ENCODE measurements around the gene UFM1.

DNA sequence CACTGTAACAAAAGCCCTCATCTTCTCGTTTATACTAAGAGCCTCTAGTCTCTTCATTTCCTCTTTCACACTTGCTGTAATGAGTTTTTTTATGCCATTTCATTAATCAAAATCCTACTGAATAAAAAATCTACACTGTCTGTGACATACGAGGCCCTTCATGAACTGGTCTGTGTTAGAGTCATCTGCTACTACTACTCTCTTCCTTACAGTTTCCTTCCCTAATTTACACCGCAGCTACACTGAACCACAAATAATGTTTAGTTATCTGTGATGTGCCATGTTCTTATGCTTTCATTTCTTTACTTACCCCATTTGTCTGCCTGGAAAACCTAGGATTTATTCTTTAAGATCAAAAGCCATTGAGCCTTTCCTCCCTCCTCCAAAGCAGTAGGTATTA lies 16.0 kb downstream of the UFM1 start:
- TF ChIP-seq POLR2A (IDR thresholded peaks at IDR 0.05) (no peak), POLR2AphosphoS5 (IDR thresholded peaks at IDR 0.05) (no peak)
- TF ChIP-seq, protein P1, sequence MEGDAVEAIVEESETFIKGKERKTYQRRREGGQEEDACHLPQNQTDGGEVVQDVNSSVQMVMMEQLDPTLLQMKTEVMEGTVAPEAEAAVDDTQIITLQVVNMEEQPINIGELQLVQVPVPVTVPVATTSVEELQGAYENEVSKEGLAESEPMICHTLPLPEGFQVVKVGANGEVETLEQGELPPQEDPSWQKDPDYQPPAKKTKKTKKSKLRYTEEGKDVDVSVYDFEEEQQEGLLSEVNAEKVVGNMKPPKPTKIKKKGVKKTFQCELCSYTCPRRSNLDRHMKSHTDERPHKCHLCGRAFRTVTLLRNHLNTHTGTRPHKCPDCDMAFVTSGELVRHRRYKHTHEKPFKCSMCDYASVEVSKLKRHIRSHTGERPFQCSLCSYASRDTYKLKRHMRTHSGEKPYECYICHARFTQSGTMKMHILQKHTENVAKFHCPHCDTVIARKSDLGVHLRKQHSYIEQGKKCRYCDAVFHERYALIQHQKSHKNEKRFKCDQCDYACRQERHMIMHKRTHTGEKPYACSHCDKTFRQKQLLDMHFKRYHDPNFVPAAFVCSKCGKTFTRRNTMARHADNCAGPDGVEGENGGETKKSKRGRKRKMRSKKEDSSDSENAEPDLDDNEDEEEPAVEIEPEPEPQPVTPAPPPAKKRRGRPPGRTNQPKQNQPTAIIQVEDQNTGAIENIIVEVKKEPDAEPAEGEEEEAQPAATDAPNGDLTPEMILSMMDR (IDR thresholded peaks at IDR 0.05) = no peak
